ENCODE measurements around the gene RFTN1. TPM values are rescaled to one million over a fixed set of nuclear protein-coding genes. Genes with fewer than 3 reads are reported as not detected.

The RFTN1 gene
- total and polyA plus RNA-seq, 4 donors = 33.8 to 82.5 (median 53.4) TPM

GRCh38 chr3:16433701-16434151, 79.8 kb downstream of the RFTN1 start:
- H3K36me3 ChIP-seq (ENCODE audit: control insufficient read depth in 4 of 4, insufficient read depth in 4 of 4, low read length in 4 of 4) = peaks cover 0 to 8% (median 1%) of the 10 kb centered on the region in 4 donors
- H3K27ac ChIP-seq (ENCODE audit: low read depth in 1 of 2, low read length in 1 of 2) = no peak overlapping the region
- H3K9ac ChIP-seq (ENCODE audit: insufficient read depth in 1 of 2, low read length in 2 of 2) = no peak overlapping the region
- H3K9me3 ChIP-seq (ENCODE audit: control insufficient read depth in 4 of 4, insufficient read depth in 3 of 4, low read length in 3 of 4) = no peaks in the 10 kb centered on the region
- ATAC-seq (ENCODE audit: insufficient read depth, low FRiP score) (no peak), DNase-seq (no peak)
- TF ChIP-seq CTCF (IDR thresholded peaks at IDR 0.05; ENCODE audit: control extremely low read depth, extremely low read depth) = no peak
- WGBS, 2 donors = 88 to 90% methylated on average over 13 of the region's 13 CpGs
- no peak overlapping the region for H3K4me3 ChIP-seq
- peaks cover 0 to 6% (median 4%) of the 10 kb centered on the region in 5 donors for H3K4me1 ChIP-seq (ENCODE audit: control insufficient read depth in 5 of 5, insufficient read depth in 5 of 5, low read length in 5 of 5)
- H3K27me3 ChIP-seq (ENCODE audit: control insufficient read depth in 3 of 3, insufficient read depth in 3 of 3, low read length in 2 of 3) = no peaks in the 10 kb centered on the region

GRCh38 chr3:16432714-16433113, 80.8 kb downstream of the RFTN1 start:
- H3K27me3 ChIP-seq (ENCODE audit: control insufficient read depth in 3 of 3, insufficient read depth in 3 of 3, low read length in 2 of 3) = no peaks in the 10 kb centered on the region
- H3K9ac ChIP-seq (ENCODE audit: insufficient read depth in 1 of 2, low read length in 2 of 2) = no peak overlapping the region
- no peak overlapping the region for H3K4me3 ChIP-seq
- H3K36me3 ChIP-seq (ENCODE audit: control insufficient read depth in 4 of 4, insufficient read depth in 4 of 4, low read length in 4 of 4) = peaks cover 0 to 8% (median 3%) of the 10 kb centered on the region in 4 donors
- no peak for TF ChIP-seq CTCF (IDR thresholded peaks at IDR 0.05; ENCODE audit: control extremely low read depth, extremely low read depth)
- H3K9me3 ChIP-seq (ENCODE audit: control insufficient read depth in 4 of 4, insufficient read depth in 3 of 4, low read length in 3 of 4) = no peaks in the 10 kb centered on the region
- H3K27ac ChIP-seq (ENCODE audit: low read depth in 1 of 2, low read length in 1 of 2) = no peak overlapping the region
- H3K4me1 ChIP-seq (ENCODE audit: control insufficient read depth in 5 of 5, insufficient read depth in 5 of 5, low read length in 5 of 5) = peaks cover 0 to 6% (median 3%) of the 10 kb centered on the region in 5 donors
- 64 to 95% methylated on average over 3 of the region's 3 CpGs for WGBS, 2 donors
- ATAC-seq (ENCODE audit: insufficient read depth, low FRiP score) = no peak
- DNase-seq = no peak

DNA sequence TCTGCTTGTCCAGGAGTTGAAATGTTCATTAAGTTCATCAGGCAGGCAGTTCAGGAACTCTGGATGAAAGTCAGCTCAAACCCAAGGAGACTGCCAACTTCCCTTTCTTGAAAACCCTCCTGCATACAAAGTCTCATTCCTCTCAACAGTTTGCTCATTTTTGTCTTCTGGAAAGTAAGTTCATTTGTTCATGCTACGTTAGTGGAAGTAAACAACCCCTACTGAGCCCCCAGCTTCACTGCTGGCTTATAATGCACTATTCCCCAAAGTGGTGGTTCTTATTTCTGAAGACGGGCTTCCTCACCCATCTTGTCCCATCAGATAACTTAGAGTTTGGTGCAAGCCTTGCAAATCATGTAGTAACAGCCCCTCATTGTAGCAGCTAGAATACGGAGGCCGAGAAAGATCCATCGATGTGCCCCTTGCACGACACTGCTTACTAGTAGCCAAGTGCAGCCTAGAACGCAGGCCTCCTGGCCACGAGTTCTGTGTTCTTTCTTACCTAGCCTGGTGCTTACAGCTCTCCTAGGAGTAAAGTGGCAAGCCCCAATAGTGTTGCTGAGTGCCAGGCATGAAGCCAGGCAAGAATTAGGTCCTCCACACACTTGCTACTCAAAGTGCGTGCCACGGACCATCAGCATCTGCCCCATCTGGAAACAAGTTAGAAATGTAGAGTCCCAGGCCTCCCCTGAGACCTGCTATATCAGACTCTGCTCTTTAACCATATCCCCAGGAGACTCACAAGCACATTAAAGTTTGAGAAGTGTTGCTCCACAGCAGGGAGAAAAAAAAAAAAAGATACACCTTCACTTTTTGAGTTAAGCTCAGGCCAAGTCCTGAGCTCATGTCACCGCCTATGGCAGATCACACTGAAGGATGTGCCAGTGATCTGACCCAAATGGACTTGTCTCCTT, 82.5 kb downstream of the RFTN1 start:
- Histone ChIP-seq H3K4me3 (no peak overlapping the region), H3K9ac (ENCODE audit: insufficient read depth in 1 of 2, low read length in 2 of 2) (no peak overlapping the region), H3K36me3 (ENCODE audit: control insufficient read depth in 4 of 4, insufficient read depth in 4 of 4, low read length in 4 of 4) (peaks cover 0 to 8% (median 3%) of the 10 kb centered on the region in 4 donors), H3K27me3 (ENCODE audit: control insufficient read depth in 3 of 3, insufficient read depth in 3 of 3, low read length in 2 of 3) (no peaks in the 10 kb centered on the region), H3K27ac (ENCODE audit: low read depth in 1 of 2, low read length in 1 of 2) (no peak overlapping the region), H3K4me1 (ENCODE audit: control insufficient read depth in 5 of 5, insufficient read depth in 5 of 5, low read length in 5 of 5) (peaks cover 0 to 11% (median 3%) of the 10 kb centered on the region in 5 donors), H3K9me3 (ENCODE audit: control insufficient read depth in 4 of 4, insufficient read depth in 3 of 4, low read length in 3 of 4) (no peaks in the 10 kb centered on the region)
- WGBS, 2 donors = 83 to 96% methylated on average over 11 of the region's 11 CpGs
- no peak for TF ChIP-seq CTCF (IDR thresholded peaks at IDR 0.05; ENCODE audit: control extremely low read depth, extremely low read depth)
- DNase-seq = no peak
- ATAC-seq (ENCODE audit: insufficient read depth, low FRiP score) = no peak
